HepG2 (cell line): ENCODE data around the gene SLC4A9. TPM values are rescaled to one million over a fixed set of nuclear protein-coding genes. Genes with fewer than 3 reads are reported as not detected.
A peak's percentile ranks its signal among the peaks of the same experiment; 100 is the strongest.

Source experiments
- FOXA1 ChIP-seq, 2 experiments: fragments of 450-650 bp in 1 of 2; sonication (generic) in 1 of 2; formaldehyde crosslinking in 1 of 2; IDR thresholded peaks; 2 replicates each; pipeline versions ENCODE4 v1.4.0 to v1.6.1; 2016 to 2020; ENCODE audit warnings: missing genetic modification reagents in 1 of 2
- MTF1 ChIP-seq: sonication (generic); formaldehyde crosslinking; IDR thresholded peaks from 2 replicates; pipeline ENCODE4 v1.5.0; 2020; ENCODE audit warnings: missing genetic modification reagents
- NFE2L1 ChIP-seq: sonication (generic); formaldehyde crosslinking; IDR thresholded peaks from 2 replicates; pipeline ENCODE4 v1.4.0; 2020; ENCODE audit warnings: missing genetic modification reagents, mild to moderate bottlenecking, borderline replicate concordance
- PATZ1 ChIP-seq: sonication (generic); formaldehyde crosslinking; IDR thresholded peaks from 2 replicates; pipeline ENCODE4 v1.4.0; 2020; ENCODE audit warnings: missing genetic modification reagents
- PTBP1 ChIP-seq: fragments of 200-400 bp; formaldehyde crosslinking; IDR thresholded peaks from 2 replicates; pipeline ENCODE4 v1.6.1; 2018; ENCODE audit warnings: low read length, low read depth; ENCODE audit not compliant: poor library complexity, severe bottlenecking
- SNAPC4 ChIP-seq: sonication (generic); formaldehyde crosslinking; IDR thresholded peaks from 2 replicates; pipeline ENCODE4 v1.4.0; 2020; ENCODE audit warnings: mild to moderate bottlenecking, missing genetic modification reagents
- ZBTB21 ChIP-seq: sonication (generic); formaldehyde crosslinking; IDR thresholded peaks from 2 replicates; pipeline ENCODE4 v1.4.0; 2020; ENCODE audit warnings: missing genetic modification reagents
- ZBTB39 ChIP-seq: sonication (generic); formaldehyde crosslinking; IDR thresholded peaks from 2 replicates; pipeline ENCODE4 v1.5.0; 2020; ENCODE audit warnings: missing genetic modification reagents
- ZFP1 ChIP-seq: IDR thresholded peaks from 2 replicates; pipeline ENCODE4 v1.6.1; 2016
- ZMAT5 ChIP-seq: sonication (generic); formaldehyde crosslinking; IDR thresholded peaks from 2 replicates; pipeline ENCODE4 v1.5.0; 2020; ENCODE audit warnings: mild to moderate bottlenecking, low read depth, missing genetic modification reagents, borderline replicate concordance
- ZNF224 ChIP-seq: sonication (generic); formaldehyde crosslinking; IDR thresholded peaks from 2 replicates; pipeline ENCODE4 v1.5.0; 2020; ENCODE audit warnings: mild to moderate bottlenecking, missing genetic modification reagents
- ZNF253 ChIP-seq: sonication (generic); formaldehyde crosslinking; IDR thresholded peaks from 2 replicates; pipeline ENCODE4 v1.8.0; 2022; ENCODE audit warnings: mild to moderate bottlenecking, missing genetic modification reagents, borderline replicate concordance
- ZNF274 ChIP-seq: sonication (generic); formaldehyde crosslinking; IDR thresholded peaks from 2 replicates; pipeline ENCODE4 v1.5.1; 2020; ENCODE audit warnings: mild to moderate bottlenecking, missing genetic modification reagents
- ZNF383 ChIP-seq: sonication (generic); formaldehyde crosslinking; IDR thresholded peaks from 2 replicates; pipeline ENCODE4 v1.4.0; 2020; ENCODE audit warnings: missing genetic modification reagents, mild to moderate bottlenecking, borderline replicate concordance
- ZNF414 ChIP-seq: sonication (generic); formaldehyde crosslinking; IDR thresholded peaks from 2 replicates; pipeline ENCODE4 v1.5.0; 2020; ENCODE audit warnings: missing genetic modification reagents
- ZNF432 ChIP-seq: sonication (generic); formaldehyde crosslinking; IDR thresholded peaks from 2 replicates; pipeline ENCODE4 v1.5.0; 2020; ENCODE audit warnings: missing genetic modification reagents, mild to moderate bottlenecking, borderline replicate concordance
- ZNF564 ChIP-seq: sonication (generic); formaldehyde crosslinking; IDR thresholded peaks from 2 replicates; pipeline ENCODE4 v1.8.1; 2023; ENCODE audit warnings: mild to moderate bottlenecking, missing genetic modification reagents
- ZNF780A ChIP-seq: sonication (generic); formaldehyde crosslinking; IDR thresholded peaks from 2 replicates; pipeline ENCODE4 v1.8.0; 2022; ENCODE audit warnings: mild to moderate bottlenecking, missing genetic modification reagents, moderate library complexity
- polyA plus RNA-seq, 8 experiments: library from polyadenylated mRNA; depleted of rRNA in 3 of 8; stranded (reverse) in 7 of 8; unstranded in 1 of 8; fragments of >200 nt; fragmentation: Illumina TruSeq in 4 of 8; extraction: Trizol in 4 of 8; gene quantifications; 2 replicates each; pipeline versions ENCODE4 v1.2.1 to v1.2.3, GENCODE V29; 2011 to 2016; ENCODE audit warnings: low read depth in 4 of 8, missing spikeins in 1 of 8, mixed read lengths in 1 of 8; ENCODE audit not compliant: insufficient read depth in 1 of 8
- total RNA-seq, 5 experiments: library from RNA; depleted of rRNA; stranded (reverse); fragments of >200 nt; fragmentation: Illumina TruSeq; extraction: Trizol; gene quantifications; 2 replicates each; pipeline ENCODE4 v1.2.3, GENCODE V29; 2016; ENCODE audit warnings: low read depth in 1 of 5

Gene SLC4A9
- total and polyA plus RNA-seq, 2 of the 13 experiments (the other 11 are each of a cell fraction or from before 2014, with no cell fraction given): not detected

GRCh38 chr5:140400730-140401361, 40.9 kb downstream of the SLC4A9 start (continued):
- TF ChIP-seq MTF1 (CRISPR knock-in tag): peak; percentile 82; the same call in 1 of the 2 replicates
- peak; percentile 58; the same call in 1 of the 2 replicates for TF ChIP-seq ZNF414
- peak; percentile 59; the same call in 1 of the 2 replicates for TF ChIP-seq NFE2L1
- TF ChIP-seq ZNF564 (CRISPR knock-in tag): peak; percentile 77
- peak; percentile 24 for TF ChIP-seq ZBTB21 (CRISPR knock-in tag)
- TF ChIP-seq ZFP1: no peak
- peak; percentile 94; the same call in 1 of the 2 replicates for TF ChIP-seq ZNF253 (CRISPR knock-in tag)
- TF ChIP-seq PATZ1: peak; percentile 78
- TF ChIP-seq ZBTB39 (CRISPR knock-in tag): 0 out of 2 replicates have a peak, but pooled peaks have one; percentile 8
- TF ChIP-seq ZNF780A (CRISPR knock-in tag): peak; percentile 80
- TF ChIP-seq ZNF432 (CRISPR knock-in tag): no peak
- TF ChIP-seq SNAPC4: no peak; the same call in 1 of the 2 replicates
- TF ChIP-seq ZMAT5 (CRISPR knock-in tag): no peak
- no peak for TF ChIP-seq ZNF383 (CRISPR knock-in tag)
- peak; percentile 71 for TF ChIP-seq ZNF274 (CRISPR knock-in tag)
- no peak for TF ChIP-seq ZNF224
- TF ChIP-seq FOXA1 (IDR thresholded peaks at IDR 0.05): no peak
- TF ChIP-seq FOXA1 (CRISPR knock-in tag; IDR thresholded peaks at IDR 0.05): peak; percentile 40; the same call in 1 of the 2 replicates
- no peak for TF ChIP-seq PTBP1
